ENCODE results near the gene USH1C. TPM values are rescaled to one million over a fixed set of nuclear protein-coding genes. Genes with fewer than 3 reads are reported as not detected.

Gene USH1C
- total RNA-seq, 2 donors from 2014 or later = 0.88 TPM; not detected in 1

- intact Hi-C loops (cut with DNase I) = no loop called here
- ATAC-seq (no peak), DNase-seq (no peak)
Observed at GRCh38 chr11:17551347-17552040, 7.3 kb upstream of the USH1C start.

- intact Hi-C loops (cut with DNase I) = no loop called here
- ATAC-seq (no peak), DNase-seq (no peak)
Observed at GRCh38 chr11:17550450-17551346, 6.5 kb upstream of the USH1C start.

- ATAC-seq = no peak
- intact Hi-C loops (cut with DNase I) = no loop called here
Observed at GRCh38 chr11:17548444-17548843, 4.2 kb upstream of the USH1C start.

GRCh38 chr11:17547932-17548331 is 3.7 kb upstream of the USH1C start:
- DNase-seq = no peak
- intact Hi-C loops (cut with DNase I) = no loop called here
- no peak for ATAC-seq

More at GRCh38 chr11:17548444-17548843, 4.2 kb upstream of the USH1C start:
- DNase-seq = no peak

DNA sequence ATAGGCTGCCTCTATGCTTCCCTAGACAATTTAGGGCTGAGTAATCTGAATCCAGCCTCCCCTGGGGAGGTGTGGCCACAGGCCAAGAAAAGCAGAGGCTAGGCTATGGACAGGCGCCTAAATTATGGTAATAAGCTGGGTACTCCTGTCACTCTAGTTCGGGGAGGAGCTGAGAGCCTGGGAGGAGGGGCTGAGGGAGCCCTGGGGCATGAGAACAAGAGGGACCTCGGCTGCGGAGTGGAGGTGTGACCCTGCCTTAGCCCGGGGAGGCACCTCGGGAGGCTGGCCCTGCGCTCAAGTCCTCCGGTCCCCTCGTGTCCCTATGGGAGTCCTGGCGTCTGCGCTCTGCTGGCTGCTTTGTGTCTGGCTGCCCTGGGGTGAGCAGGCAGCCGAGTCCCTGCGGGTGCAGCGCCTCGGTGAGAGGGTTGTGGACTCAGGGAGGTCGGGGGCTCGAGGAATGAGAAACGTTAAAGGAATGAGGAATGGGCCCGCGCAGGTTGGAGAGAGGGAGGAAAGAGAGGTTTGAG is 2.9 kb upstream of the USH1C start, which contains the start of gene OTOG:
TSS of gene OTOG (plus strand) at position 209 of the 527 bp plus-strand sequence. CDS start at position 323, 114 bp downstream.
- ATAC-seq = peak; percentile 29 to 49
- intact Hi-C loops (cut with DNase I) = no loop called here
- DNase-seq = no peak

DNA sequence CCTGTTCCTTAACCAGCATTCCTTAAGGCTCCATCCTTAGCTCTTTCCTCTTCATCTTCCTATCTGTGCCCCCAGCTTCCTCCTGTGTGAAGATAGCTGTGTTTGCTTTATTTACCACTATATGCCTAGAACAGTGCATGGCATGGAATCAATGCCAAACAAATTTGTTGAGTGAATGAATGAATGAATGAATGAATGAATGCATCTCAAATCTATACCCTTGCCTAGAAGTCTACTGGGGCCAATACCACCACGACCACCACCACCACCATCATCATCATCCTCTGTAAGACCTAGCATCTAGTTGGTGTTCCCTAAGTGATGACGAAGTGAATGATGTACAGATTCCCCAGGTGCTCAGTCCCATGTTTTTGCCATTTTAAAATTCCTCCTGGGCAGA is 2.0 kb upstream of the USH1C start:
- intact Hi-C loops (cut with DNase I) = no loop called here

DNA sequence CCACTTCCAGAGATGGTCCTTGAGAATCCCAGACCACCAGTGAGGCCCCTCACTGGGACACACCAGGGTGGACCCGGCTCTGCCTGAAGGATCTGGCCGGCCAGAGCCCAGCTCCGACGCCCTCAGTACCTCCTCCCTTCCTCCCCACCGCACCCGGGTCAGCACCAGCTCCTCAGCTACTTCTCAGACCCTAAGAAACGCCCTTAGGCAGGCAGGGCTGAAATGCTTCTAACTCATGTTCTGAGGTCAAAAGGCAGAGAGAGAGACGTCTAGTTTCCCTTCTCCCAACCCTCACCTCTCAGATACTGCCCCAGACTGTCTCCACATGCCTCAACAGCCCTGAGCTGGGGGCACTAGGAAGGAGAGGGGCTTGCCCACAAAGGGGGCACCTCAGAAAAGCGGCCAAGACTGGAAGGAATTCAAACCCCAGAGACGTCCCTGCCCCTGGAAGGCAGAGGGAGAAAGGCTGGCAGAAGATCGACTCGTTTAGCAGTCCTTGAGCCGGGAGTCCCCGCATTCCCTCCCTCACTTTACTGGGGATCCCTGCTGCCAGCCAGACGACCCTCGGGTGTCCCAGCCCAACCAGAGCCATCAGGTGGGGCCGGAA is 539 bp downstream of the USH1C start:
- intact Hi-C loops (cut with DNase I) = no loop called here
- ATAC-seq (no peak), DNase-seq (no peak)

More for the DNA sequence above, 2.0 kb upstream of the USH1C start:
- DNase-seq (no peak), ATAC-seq (no peak)

DNA sequence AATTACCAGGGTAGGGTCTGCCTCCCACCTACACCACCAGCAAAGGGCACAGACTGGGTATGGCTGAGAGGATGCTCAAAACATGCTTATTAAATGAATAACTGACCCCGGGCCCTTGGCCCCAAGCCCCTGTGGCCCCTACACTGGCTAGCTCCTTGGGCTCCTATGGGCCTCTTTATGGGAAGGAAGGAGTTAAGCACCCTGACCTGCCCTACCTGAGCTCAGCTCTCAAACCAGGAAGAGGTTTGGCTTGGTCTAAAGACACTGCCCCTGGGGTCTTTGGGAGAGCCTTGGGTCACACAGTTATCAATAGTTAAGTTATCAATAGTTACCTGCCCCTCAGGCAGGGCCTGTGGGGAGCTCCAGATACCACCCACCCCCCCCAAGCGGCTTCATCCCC is 1.2 kb downstream of the USH1C start:
- DNase-seq (no peak), ATAC-seq (no peak)
- intact Hi-C loops (cut with DNase I) = no loop called here

DNA sequence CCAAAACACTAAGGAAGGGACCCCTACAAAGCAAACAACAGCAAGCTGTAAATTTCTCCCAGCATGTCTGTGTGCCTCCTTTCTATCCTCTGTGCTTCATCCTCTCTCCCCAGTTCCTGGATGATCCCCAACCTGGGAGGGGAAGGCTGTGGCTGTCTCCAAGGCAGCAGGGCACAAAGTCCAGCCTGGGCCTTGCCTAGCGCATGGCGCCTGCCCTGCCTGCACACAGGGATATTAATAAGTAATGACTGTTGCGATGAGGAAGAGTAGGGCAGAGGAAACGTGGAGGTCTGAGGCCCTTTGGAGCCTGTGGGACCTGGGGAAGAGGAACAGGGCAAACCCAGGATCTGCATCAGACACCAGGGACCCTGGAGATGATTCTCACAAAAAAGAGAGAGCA is 2.0 kb downstream of the USH1C start:
- intact Hi-C loops (cut with DNase I) = no loop called here
- DNase-seq (no peak), ATAC-seq (no peak)

DNA sequence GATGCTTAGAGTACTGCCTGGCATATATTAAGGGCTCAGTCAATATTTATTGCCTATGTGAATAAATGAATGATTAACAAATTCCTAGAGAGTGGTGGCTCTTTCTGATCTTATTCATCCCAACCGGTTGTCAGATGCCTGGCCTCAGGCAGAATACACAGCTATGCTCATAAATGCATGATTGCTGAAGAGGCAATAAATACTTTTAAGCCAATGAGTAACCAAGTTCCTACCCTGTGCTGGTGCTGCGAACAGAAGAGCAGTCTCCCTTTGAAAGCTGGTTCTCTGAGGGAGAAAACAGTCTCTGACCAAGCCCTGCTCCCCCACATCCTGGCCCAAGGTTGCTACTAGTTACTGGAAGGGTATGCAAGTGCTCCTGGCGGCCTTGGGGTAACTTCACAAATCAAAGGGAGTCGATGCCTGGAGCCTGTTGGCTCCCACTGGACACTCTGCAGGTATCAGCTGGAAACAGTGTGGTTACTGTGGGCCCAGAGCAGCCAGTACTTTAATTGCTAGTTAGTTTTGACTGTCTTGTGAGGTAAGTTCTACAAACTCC is 2.8 kb downstream of the USH1C start:
- intact Hi-C loops (cut with DNase I) = no loop called here
- no peak for DNase-seq

GRCh38 chr11:17540807-17541206 is 3.4 kb downstream of the USH1C start:
- no peak for DNase-seq
- intact Hi-C loops (cut with DNase I) = no loop called here
- ATAC-seq = no peak

More for the DNA sequence above, 2.8 kb downstream of the USH1C start:
- no peak for ATAC-seq

- intact Hi-C loops (cut with DNase I) = no loop called here
- no peak for ATAC-seq
- DNase-seq = no peak
Observed at GRCh38 chr11:17538731-17539130, 5.5 kb downstream of the USH1C start.

- DNase-seq (no peak), ATAC-seq (no peak)
- intact Hi-C loops (cut with DNase I) = no loop called here
Observed at GRCh38 chr11:17538054-17538453, 6.2 kb downstream of the USH1C start.

DNA sequence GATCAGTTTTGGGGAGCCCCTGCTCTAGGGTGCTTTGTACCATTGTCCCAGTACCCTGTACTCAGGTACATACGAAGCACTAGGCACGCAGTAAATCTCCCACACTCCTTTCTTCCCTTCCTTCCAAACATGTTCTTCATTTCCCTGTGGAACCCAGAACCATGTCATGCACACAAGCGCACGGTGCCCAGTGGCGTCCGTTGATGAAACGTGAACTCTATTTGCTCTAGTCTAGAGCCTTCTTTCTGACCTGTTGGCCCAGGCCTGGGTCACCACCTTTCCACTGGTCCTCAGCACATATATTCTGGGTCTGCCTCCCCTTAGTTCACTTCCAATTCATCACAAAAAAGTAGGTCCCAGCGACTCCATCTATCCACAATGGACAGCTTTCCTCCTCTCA is 7.0 kb downstream of the USH1C start:
- ATAC-seq (no peak), DNase-seq (no peak)
- intact Hi-C loops (cut with DNase I) = no loop called here

DNA sequence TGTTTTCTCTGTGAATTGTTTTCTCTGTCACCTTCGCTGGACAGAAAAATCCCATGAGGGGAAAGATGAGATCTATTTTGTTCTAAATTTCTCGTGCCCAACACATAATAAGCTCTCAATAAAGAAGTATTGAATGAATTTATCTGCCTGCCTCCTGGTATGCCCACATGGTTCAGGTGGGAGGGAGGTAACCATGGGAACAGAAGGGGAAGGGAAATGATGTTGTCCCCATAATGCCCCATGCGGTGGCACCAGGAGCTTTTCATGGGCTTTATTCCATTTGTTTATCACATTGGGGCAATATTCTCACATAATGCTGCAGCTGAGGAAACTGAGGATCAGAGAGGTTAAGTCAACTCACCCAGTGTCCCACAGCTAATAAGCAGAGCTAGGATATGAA is 8.7 kb downstream of the USH1C start:
- intact Hi-C loops (cut with DNase I) = no loop called here
- ATAC-seq (no peak), DNase-seq (no peak)

DNA sequence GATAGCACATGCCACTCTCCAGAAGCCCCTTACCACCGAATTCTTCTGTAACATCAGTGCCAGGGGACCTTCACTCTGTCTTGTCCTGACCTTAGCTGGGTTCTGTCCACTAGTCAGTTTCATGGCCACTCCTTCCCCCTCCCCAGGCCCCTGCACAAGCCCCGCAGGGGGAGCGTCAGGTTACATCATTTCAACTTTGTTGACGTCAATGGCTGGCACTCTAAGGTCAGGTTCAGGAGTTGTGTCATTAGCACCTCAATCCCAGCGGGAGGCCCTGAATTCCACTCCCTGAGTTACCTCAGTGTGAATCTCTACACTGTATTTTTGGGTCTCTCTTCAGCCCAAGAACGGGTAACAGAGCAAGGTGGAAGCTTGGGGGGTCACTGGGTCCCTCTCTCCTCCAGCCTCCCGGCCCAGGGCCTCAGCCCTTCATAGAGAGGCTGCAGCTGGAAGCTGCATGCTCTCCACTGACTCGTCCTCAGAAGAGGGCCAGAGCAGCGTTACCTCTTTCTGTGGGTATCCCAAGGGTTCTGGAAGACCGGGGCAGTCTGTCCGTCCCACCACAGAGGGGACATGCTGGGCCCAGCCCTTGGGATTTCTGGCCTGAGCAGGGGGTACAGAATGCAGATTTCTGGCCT is 10.3 kb downstream of the USH1C start:
- DNase-seq = no peak
- intact Hi-C loops (cut with DNase I) = no loop called here
- no peak for ATAC-seq

DNA sequence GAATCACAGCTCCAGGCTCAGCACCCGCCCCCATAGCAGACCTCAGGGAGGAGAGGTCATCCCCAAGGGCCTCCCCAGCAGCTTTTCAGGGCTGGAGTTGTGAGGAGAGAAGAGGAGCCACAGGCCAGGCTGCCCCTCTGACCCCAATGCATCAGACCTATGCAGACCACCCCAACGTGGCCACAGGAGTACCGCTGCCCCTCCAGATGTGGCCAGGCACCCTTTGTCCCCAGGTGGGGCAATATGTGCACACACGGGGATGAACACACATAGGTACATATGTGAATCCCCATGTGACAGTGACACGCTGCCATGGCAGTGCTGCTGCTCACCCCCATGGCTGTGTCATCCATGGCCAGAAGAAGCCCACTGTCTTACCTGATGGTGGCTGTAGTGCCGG is 10.9 kb downstream of the USH1C start:
- ATAC-seq = no peak
- intact Hi-C loops (cut with DNase I) = no loop called here
- DNase-seq = no peak

- no peak for ATAC-seq
- intact Hi-C loops (cut with DNase I) = no loop called here
Observed at GRCh38 chr11:17532784-17533183, 11.4 kb downstream of the USH1C start.

GRCh38 chr11:17531636-17532113 is 12.5 kb downstream of the USH1C start:
- DNase-seq = no peak
- intact Hi-C loops (cut with DNase I) = no loop called here
- peak; percentile 65 to 93 for ATAC-seq

More at GRCh38 chr11:17532784-17533183, 11.4 kb downstream of the USH1C start:
- no peak for DNase-seq
